CD4-positive, alpha-beta memory T cell (primary cell): ENCODE data around the gene ARSI. TPM values are rescaled to one million over a fixed set of nuclear protein-coding genes. Genes with fewer than 3 reads are reported as not detected.

Experiments used
- CTCF ChIA-PET: fragments of 350-600 bp; sonication (Branson Sonifier 250); formaldehyde crosslinking; loops from one replicate; lab custom pipeline; 2021; ENCODE audit warnings: inconsistent platforms; ENCODE audit not compliant: partially characterized antibody; lab: Charles Lee
- POLR2A ChIA-PET: fragments of 350-600 bp; sonication (Branson Sonifier 250); formaldehyde crosslinking; loops from one replicate; lab custom pipeline; 2021; ENCODE audit not compliant: partially characterized antibody; lab: Charles Lee
- DNase-seq, 5 donors: peaks; one replicate each; pipeline versions ENCODE4 v3.0.0 to v3.0.0-alpha.2; 2020 to 2022; ENCODE audit warnings: mixed read lengths in 1 of 5
- H3K27ac ChIP-seq: one replicate; pipeline ENCODE4 v1.7.0; 2013; ENCODE audit warnings: low read depth, low read length
- H3K27me3 ChIP-seq: 2 replicates; pipeline ENCODE4 v1.7.0; 2013; ENCODE audit warnings: mild to moderate bottlenecking, low read length, moderate library complexity; ENCODE audit not compliant: insufficient read depth
- H3K36me3 ChIP-seq: 2 replicates; pipeline ENCODE4 v1.7.0; 2013; ENCODE audit warnings: mild to moderate bottlenecking, low read length, moderate library complexity; ENCODE audit not compliant: insufficient read depth
- H3K4me1 ChIP-seq: 2 replicates; pipeline ENCODE4 v1.7.0; 2013; ENCODE audit warnings: mild to moderate bottlenecking, low read length, moderate library complexity; ENCODE audit not compliant: insufficient read depth
- H3K4me3 ChIP-seq, 2 donors: one replicate each; pipeline ENCODE4 v1.7.0; 2013; ENCODE audit warnings: low read length in 2 of 2, mild to moderate bottlenecking in 1 of 2
- H3K9me3 ChIP-seq, 2 donors: one replicate each; pipeline ENCODE4 v1.7.0; 2013; ENCODE audit warnings: low read length in 2 of 2, control low read depth in 1 of 2; ENCODE audit not compliant: control insufficient read depth in 1 of 2
- H3K27ac Mint-ChIP-seq, 7 donors: one replicate each; pipeline ENCODE4 v1.8.0; 2020 to 2021; ENCODE audit warnings: mixed read lengths in 7 of 7, mild to moderate bottlenecking in 6 of 7, inconsistent platforms in 3 of 7, moderate library complexity in 3 of 7
- H3K27me3 Mint-ChIP-seq, 2 donors: one replicate each; pipeline ENCODE4 v1.8.0; 2020 to 2021; ENCODE audit warnings: mixed read lengths in 2 of 2
- H3K36me3 Mint-ChIP-seq, 2 donors: one replicate each; pipeline ENCODE4 v1.8.0; 2020 to 2021; ENCODE audit warnings: mixed read lengths in 2 of 2, inconsistent platforms in 1 of 2, mild to moderate bottlenecking in 1 of 2
- H3K4me1 Mint-ChIP-seq, 4 donors: one replicate each; pipeline ENCODE4 v1.8.0; 2020 to 2021; ENCODE audit warnings: mixed read lengths in 4 of 4, mild to moderate bottlenecking in 1 of 4
- H3K4me3 Mint-ChIP-seq, 8 donors: one replicate each; pipeline ENCODE4 v1.8.0; 2020 to 2021; ENCODE audit warnings: mixed read lengths in 8 of 8, mild to moderate bottlenecking in 7 of 8, moderate library complexity in 6 of 8, inconsistent platforms in 3 of 8
- H3K9me3 Mint-ChIP-seq, 8 donors: one replicate each; pipeline ENCODE4 v1.8.0; 2020 to 2021; ENCODE audit warnings: mixed read lengths in 8 of 8, mild to moderate bottlenecking in 5 of 8, inconsistent platforms in 3 of 8, moderate library complexity in 1 of 8
- intact Hi-C: fragments of 100-400 bp; cut with micrococcal nuclease; formaldehyde crosslinking; loops from one replicate; pipeline ENCODE4 v1.15.1; 2023
- polyA plus RNA-seq, 2 donors: library from polyadenylated mRNA; unstranded; fragments of 300-500 nt; fragmentation: Illumina TruSeq; gene quantifications; one replicate each; pipeline ENCODE4 v1.2.3, GENCODE V29; 2021
- total RNA-seq, 2 experiments: library from RNA; stranded (reverse); gene quantifications; one replicate each; pipeline ENCODE4 v1.2.3, GENCODE V29; 2021

The ARSI gene
- total and polyA plus RNA-seq, 4 experiments from 2014 or later: not detected

DNA sequence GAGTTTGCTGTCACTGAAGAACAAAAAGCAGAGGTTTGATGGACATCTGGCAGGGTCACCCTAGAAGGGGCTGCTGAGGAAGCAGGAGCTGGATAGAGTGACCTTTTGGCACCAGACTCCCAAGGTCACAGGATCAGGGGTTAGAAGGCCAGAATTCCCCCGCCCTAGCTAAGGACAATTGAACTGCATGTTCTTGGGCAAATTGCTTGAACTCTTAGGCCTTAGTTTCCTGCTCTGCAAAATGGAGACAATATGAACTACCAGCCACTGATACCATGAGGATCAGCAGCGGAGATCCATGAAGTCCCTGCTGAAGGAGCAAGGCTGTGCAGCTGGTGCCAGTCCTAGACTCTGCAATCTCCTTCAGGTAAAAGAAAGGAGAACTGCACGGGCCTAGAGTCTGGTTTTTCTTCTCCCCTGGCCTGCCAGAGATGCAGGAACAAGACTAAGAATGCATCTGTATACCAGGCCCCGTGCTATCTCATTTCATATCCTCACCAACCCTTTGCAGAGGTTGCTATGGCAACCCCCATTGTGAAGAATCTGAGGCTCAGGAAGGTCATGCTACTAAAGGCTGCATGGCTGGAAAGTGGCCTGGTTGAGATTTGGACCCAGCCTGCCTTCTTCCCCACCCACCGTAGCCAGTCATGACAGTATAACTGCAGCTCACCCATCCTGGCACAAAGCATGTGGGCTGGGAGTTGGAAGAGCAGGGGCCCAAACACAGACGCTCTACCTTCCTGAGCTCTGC, 46.9 kb downstream of the ARSI start:
- H3K36me3 Mint-ChIP-seq: no peaks in the 10 kb centered on the region

DNA sequence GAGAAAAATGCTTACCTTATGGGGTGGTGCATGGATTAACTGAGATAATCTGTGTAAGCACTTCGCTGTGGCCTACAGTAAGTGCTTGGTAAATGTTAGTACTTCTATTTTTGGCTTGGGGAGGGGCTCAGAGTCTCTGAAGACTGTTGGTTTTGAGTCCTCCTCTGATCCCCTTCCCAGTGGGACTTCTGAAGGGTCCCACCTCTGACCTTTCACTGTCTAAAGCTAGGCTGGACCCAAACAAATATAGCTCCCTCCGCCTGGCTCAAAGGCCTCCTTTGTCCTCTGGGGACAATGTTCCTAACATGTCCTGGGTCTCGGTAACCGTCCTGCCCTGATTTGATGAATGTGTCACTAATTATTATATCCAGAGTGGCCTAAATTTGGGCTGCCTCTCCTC, 47.9 kb downstream of the ARSI start:
- no peaks in the 10 kb centered on the region for H3K36me3 ChIP-seq
- no peak overlapping the region for H3K27ac ChIP-seq
- no peak overlapping the region for H3K4me3 ChIP-seq
- H3K9me3 ChIP-seq: no peaks in the 10 kb centered on the region
- CTCF ChIA-PET: interaction anchor here (1.2 kb wide), 1 partner anchor 427 kb away, joined by 3 read pairs; no protein-coding TSS in a partner anchor
- H3K9me3 Mint-ChIP-seq: no peaks in the 10 kb centered on the region
- H3K4me1 ChIP-seq: no peaks in the 10 kb centered on the region
- H3K27me3 ChIP-seq: no peaks in the 10 kb centered on the region
- intact Hi-C loops: no loop called here
- no peak overlapping the region for H3K4me3 Mint-ChIP-seq
- no peak overlapping the region for H3K27ac Mint-ChIP-seq
- POLR2A ChIA-PET: no interaction called here
- no peak for DNase-seq
- H3K27me3 Mint-ChIP-seq: peaks cover 2 to 6% of the 10 kb centered on the region in 2 donors
- no peaks in the 10 kb centered on the region for H3K36me3 Mint-ChIP-seq
- no peaks in the 10 kb centered on the region for H3K4me1 Mint-ChIP-seq

More for the DNA sequence above, 46.9 kb downstream of the ARSI start:
- intact Hi-C loops: no loop called here
- Mint-ChIP-seq H3K4me3 (no peak overlapping the region), H3K4me1 (no peaks in the 10 kb centered on the region), H3K27ac (no peak overlapping the region), H3K9me3 (no peaks in the 10 kb centered on the region), H3K27me3 (peaks cover 2 to 3% of the 10 kb centered on the region in 2 donors)
- POLR2A ChIA-PET: no interaction called here
- no peaks in the 10 kb centered on the region for H3K27me3 ChIP-seq
- H3K4me1 ChIP-seq: no peaks in the 10 kb centered on the region
- CTCF ChIA-PET: no interaction called here
- H3K4me3 ChIP-seq: no peak overlapping the region
- H3K27ac ChIP-seq: no peak overlapping the region
- H3K36me3 ChIP-seq: no peaks in the 10 kb centered on the region
- no peak for DNase-seq
- no peaks in the 10 kb centered on the region for H3K9me3 ChIP-seq

DNA sequence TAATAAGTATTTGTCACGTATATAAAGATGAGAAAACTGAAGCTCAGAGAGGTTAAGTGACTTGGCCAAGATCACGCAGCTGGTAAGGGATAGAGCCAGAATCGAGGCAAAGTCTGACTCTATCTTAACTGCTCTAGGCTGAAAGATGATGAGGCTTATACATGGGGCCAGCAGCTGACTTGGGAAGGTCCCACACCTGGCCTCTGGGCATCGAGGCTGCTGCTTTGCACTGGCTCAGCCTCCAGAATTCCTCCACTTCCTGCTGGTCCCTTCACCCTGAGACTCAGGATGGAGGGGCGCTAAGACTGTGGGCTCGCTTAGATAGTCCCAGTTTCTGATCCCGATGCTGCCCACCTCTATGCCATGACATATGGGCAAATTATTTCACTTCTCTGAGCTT, 48.3 kb downstream of the ARSI start:
- Mint-ChIP-seq H3K27me3 (peaks cover 2 to 7% of the 10 kb centered on the region in 2 donors), H3K4me3 (no peak overlapping the region), H3K9me3 (no peaks in the 10 kb centered on the region), H3K4me1 (no peaks in the 10 kb centered on the region), H3K27ac (no peak overlapping the region), H3K36me3 (no peaks in the 10 kb centered on the region)
- POLR2A ChIA-PET: no interaction called here
- Histone ChIP-seq H3K4me1 (no peaks in the 10 kb centered on the region), H3K9me3 (no peaks in the 10 kb centered on the region), H3K27me3 (no peaks in the 10 kb centered on the region), H3K27ac (no peak overlapping the region), H3K4me3 (no peak overlapping the region), H3K36me3 (no peaks in the 10 kb centered on the region)
- DNase-seq: no peak
- intact Hi-C loops: no loop called here
- CTCF ChIA-PET: interaction anchor here (1.2 kb wide), 1 partner anchor 426 kb away, joined by 3 read pairs; no protein-coding TSS in a partner anchor

DNA sequence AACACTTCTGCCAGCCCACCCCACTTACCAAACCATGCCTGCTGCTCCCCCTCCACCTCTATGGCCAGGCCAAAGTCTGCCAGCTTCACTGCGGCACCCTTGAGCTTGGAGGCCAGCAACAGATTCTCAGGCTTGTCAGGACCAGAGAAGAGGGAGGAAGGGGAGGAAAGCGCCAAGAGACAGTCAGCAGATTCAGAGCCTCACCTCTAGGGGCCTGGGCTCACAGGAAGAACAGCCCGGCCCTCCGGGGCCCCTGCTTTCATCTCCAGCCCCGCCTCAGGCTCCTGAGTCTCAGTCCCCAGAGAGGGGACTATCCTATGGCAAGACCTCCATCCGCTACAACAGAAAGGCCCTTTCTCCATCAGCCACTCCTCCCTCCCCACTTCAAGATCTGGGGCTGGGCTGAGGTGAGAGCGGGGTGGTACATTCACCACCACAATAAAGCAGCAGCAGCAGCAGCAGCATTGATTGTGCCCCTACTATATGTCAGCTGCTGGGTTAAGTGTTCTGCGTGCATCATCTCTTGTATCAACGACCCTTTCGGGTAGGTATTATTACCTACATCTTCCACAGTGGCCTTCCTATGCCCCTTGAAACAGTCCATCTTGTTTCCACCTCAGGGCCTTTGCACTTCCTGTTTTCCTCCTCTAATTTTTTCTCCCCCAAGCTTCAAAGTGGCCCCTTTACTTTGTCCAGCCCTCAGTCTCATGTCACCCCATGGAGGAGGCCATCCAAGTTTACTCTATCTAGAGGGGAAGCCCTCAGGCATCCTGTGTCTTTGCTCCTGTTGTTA, 49.1 kb downstream of the ARSI start:
- H3K4me3 Mint-ChIP-seq: no peak overlapping the region
- POLR2A ChIA-PET: no interaction called here
- no peak overlapping the region for H3K27ac Mint-ChIP-seq
- H3K9me3 Mint-ChIP-seq: no peaks in the 10 kb centered on the region
- H3K36me3 ChIP-seq: no peaks in the 10 kb centered on the region
- intact Hi-C loops: no loop called here
- CTCF ChIA-PET: no interaction called here
- no peaks in the 10 kb centered on the region for H3K9me3 ChIP-seq
- H3K4me1 Mint-ChIP-seq: no peaks in the 10 kb centered on the region
- DNase-seq: no peak
- H3K27me3 ChIP-seq: no peaks in the 10 kb centered on the region
- peaks cover 2 to 7% of the 10 kb centered on the region in 2 donors for H3K27me3 Mint-ChIP-seq
- no peak overlapping the region for H3K27ac ChIP-seq
- H3K4me1 ChIP-seq: no peaks in the 10 kb centered on the region
- H3K36me3 Mint-ChIP-seq: no peaks in the 10 kb centered on the region
- H3K4me3 ChIP-seq: no peak overlapping the region

DNA sequence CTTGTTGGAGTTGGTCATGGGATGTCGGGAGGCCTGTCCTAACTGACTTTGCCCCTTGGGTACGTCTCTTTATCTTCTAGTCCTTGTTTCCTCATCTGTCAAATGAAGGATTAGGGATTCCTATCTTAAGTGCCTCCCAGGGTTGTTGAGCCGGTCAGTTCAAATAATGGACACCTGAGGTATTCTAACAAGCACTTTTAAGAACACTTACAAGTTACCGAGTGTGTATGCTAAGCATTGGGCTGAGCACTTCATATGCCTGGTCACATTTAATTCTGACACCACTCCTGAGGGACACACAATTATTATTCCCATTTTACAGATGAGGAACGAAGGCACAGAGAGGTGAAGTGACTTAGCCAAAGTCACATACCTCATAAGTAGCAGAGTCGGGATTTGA, 50.2 kb downstream of the ARSI start:
- Histone ChIP-seq H3K9me3 (no peaks in the 10 kb centered on the region), H3K27ac (no peak overlapping the region), H3K4me3 (no peak overlapping the region), H3K27me3 (no peaks in the 10 kb centered on the region), H3K4me1 (no peaks in the 10 kb centered on the region), H3K36me3 (no peaks in the 10 kb centered on the region)
- Mint-ChIP-seq H3K9me3 (no peaks in the 10 kb centered on the region), H3K4me3 (no peak overlapping the region), H3K27me3 (peaks cover 2 to 7% of the 10 kb centered on the region in 2 donors), H3K36me3 (no peaks in the 10 kb centered on the region), H3K4me1 (no peaks in the 10 kb centered on the region), H3K27ac (no peak overlapping the region)
- ChIA-PET POLR2A (no interaction called here), CTCF (no interaction called here)
- intact Hi-C loops: no loop called here
- DNase-seq: no peak

DNA sequence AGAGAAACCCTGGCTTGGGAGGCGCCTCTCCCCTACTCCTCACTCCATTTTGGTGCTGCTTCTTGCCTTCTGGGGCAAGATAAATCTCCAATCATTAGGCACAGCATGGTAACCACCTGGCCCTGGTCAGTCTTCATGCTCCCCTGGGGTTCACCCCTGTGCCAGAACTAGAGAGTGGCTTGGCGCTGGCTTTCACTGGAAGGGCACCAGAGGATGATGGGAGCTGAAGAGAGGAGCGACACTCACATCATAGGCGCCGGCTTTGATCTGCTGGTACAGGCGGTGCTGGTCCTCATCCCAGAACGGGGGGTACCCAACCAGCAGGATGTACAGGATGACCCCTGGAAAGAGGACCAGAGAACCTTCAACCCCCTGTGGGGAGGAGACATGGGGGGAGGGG, 51.2 kb downstream of the ARSI start:
- no peak for DNase-seq
- intact Hi-C loops: no loop called here
- Histone ChIP-seq H3K27me3 (no peaks in the 10 kb centered on the region), H3K27ac (no peak overlapping the region), H3K9me3 (no peaks in the 10 kb centered on the region), H3K4me1 (no peaks in the 10 kb centered on the region), H3K4me3 (no peak overlapping the region), H3K36me3 (no peaks in the 10 kb centered on the region)
- CTCF ChIA-PET: no interaction called here
- H3K4me3 Mint-ChIP-seq: no peak overlapping the region
- POLR2A ChIA-PET: no interaction called here
- H3K9me3 Mint-ChIP-seq: no peaks in the 10 kb centered on the region
- no peaks in the 10 kb centered on the region for H3K4me1 Mint-ChIP-seq
- H3K27me3 Mint-ChIP-seq: peaks cover 2 to 7% of the 10 kb centered on the region in 2 donors
- no peak overlapping the region for H3K27ac Mint-ChIP-seq
- no peaks in the 10 kb centered on the region for H3K36me3 Mint-ChIP-seq

DNA sequence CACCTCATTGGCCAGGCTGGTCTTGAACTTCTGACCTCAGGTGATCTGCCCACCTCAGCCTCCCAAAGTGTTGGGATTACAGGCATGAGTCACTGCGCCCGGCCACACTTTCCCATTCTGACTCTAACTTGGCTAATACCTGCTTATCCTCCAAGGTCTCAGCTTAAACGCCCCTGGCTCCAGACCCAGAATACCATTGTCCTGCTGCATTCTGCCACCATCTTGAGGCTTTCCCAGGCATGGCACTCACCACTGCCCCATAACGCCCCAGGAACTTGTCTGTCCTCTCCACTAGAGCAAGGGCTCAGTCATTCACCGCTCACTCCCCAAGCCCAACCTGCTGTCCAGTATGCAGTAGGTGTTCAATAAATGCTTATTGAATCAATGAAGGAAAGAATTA, 53.0 kb downstream of the ARSI start:
- Histone ChIP-seq H3K27ac (no peak overlapping the region), H3K9me3 (no peaks in the 10 kb centered on the region), H3K4me3 (no peak overlapping the region), H3K27me3 (no peaks in the 10 kb centered on the region), H3K4me1 (no peaks in the 10 kb centered on the region), H3K36me3 (no peaks in the 10 kb centered on the region)
- Mint-ChIP-seq H3K27me3 (peaks cover 0 to 7% of the 10 kb centered on the region in 2 donors), H3K36me3 (no peaks in the 10 kb centered on the region), H3K9me3 (no peaks in the 10 kb centered on the region), H3K27ac (no peak overlapping the region), H3K4me3 (no peak overlapping the region), H3K4me1 (no peaks in the 10 kb centered on the region)
- DNase-seq: no peak
- intact Hi-C loops: no loop called here
- ChIA-PET CTCF (no interaction called here), POLR2A (no interaction called here)
